Prostate gland (tissue), 2 donors: ENCODE measurements around the gene PCDHGB6.

Experiments
- POLR2AphosphoS5 ChIP-seq: sonication (generic); formaldehyde crosslinking; IDR thresholded peaks from one replicate; pipeline ENCODE4 v1.6.1; 2017; ENCODE audit warnings: antibody characterized with exemption
- TF ChIP-seq, protein P1 (sequence below), 4 experiments: fragments of 200-600 bp in 2 of 4; fragments of 450-650 bp in 2 of 4; sonication (generic) in 2 of 4; IDR thresholded peaks; 1 replicate in 3 of 4; 2 replicates in 1 of 4; pipeline ENCODE4 v1.5.1; 2016 to 2019; ENCODE audit warnings: antibody characterized with exemption in 4 of 4, mild to moderate bottlenecking in 2 of 4, moderate library complexity in 2 of 4

DNA sequence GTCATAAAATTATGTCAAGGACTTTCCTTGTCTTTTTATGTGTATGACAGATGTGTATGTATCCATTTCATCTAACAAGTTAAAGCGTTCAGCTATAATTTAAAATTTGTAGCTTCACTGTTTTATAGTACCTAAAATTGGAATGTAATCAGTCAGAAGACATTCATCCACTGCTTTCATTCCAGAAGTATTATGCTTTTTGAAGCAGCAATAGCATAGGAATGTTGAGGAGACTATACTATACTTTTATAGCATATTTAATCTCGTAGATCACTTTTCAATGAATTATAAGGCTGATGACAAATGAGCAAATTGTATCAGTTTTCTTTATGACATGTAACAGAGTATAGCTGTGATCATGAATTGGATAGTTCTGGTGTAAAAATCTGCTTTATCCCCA lies 29.4 kb downstream of the PCDHGB6 start:
- no peak for TF ChIP-seq POLR2AphosphoS5
- TF ChIP-seq, protein P1, sequence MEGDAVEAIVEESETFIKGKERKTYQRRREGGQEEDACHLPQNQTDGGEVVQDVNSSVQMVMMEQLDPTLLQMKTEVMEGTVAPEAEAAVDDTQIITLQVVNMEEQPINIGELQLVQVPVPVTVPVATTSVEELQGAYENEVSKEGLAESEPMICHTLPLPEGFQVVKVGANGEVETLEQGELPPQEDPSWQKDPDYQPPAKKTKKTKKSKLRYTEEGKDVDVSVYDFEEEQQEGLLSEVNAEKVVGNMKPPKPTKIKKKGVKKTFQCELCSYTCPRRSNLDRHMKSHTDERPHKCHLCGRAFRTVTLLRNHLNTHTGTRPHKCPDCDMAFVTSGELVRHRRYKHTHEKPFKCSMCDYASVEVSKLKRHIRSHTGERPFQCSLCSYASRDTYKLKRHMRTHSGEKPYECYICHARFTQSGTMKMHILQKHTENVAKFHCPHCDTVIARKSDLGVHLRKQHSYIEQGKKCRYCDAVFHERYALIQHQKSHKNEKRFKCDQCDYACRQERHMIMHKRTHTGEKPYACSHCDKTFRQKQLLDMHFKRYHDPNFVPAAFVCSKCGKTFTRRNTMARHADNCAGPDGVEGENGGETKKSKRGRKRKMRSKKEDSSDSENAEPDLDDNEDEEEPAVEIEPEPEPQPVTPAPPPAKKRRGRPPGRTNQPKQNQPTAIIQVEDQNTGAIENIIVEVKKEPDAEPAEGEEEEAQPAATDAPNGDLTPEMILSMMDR (IDR thresholded peaks at IDR 0.05), result no peak
